Renal cortex interstitium (tissue), 15 donors: ENCODE results near the gene OLIG1. TPM values are rescaled to one million over a fixed set of nuclear protein-coding genes. Genes with fewer than 3 reads are reported as not detected.

Experiments
- DNase-seq, 11 donors: peaks; one replicate each; pipeline ENCODE4 v3.0.0-alpha.2; 2013; ENCODE audit warnings: low read depth in 9 of 11, low spot score in 4 of 11; ENCODE audit errors: extremely low read depth in 1 of 11
- long read RNA-seq, 16 experiments: transcript quantifications; one replicate each; lab custom pipeline, GENCODE V29; 2026
- polyA plus RNA-seq, 3 donors: library from polyadenylated mRNA; unstranded; fragments of 120-200 nt; gene quantifications; one replicate each; pipeline ENCODE4 v1.2.1, GENCODE V29; 2013; ENCODE audit not compliant: insufficient read length in 3 of 3

The OLIG1 gene, protein sequence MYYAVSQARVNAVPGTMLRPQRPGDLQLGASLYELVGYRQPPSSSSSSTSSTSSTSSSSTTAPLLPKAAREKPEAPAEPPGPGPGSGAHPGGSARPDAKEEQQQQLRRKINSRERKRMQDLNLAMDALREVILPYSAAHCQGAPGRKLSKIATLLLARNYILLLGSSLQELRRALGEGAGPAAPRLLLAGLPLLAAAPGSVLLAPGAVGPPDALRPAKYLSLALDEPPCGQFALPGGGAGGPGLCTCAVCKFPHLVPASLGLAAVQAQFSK
- under 1 TPM; 0.11 to 0.90 (median 0.41) TPM for polyA plus RNA-seq
- long read RNA-seq, donor 1, result 0 reads
- long read RNA-seq, donor 2, result 0 reads
- long read RNA-seq, donor 3, result 0 reads
- long read RNA-seq, donor 4, result 0 reads
- long read RNA-seq, donor 5, partial matches to known transcripts, result 0 of 1 reads
- long read RNA-seq, donor 5, other reads (novel, unspliced or antisense), result 0 of 1 reads
- long read RNA-seq, donor 6, result 0 reads
- long read RNA-seq, donor 7, partial matches to known transcripts, result 0 of 1 reads
- long read RNA-seq, donor 7, other reads (novel, unspliced or antisense), result 0 of 1 reads
- long read RNA-seq, donor 8, result 0 reads
- long read RNA-seq, donor 9, result 0 reads
- long read RNA-seq, donor 10, result 0 reads
- long read RNA-seq, donor 11, partial matches to known transcripts, result 0 of 1 reads
- long read RNA-seq, donor 11, other reads (novel, unspliced or antisense), result 0 of 1 reads
- long read RNA-seq, donor 12, result 0 reads
- long read RNA-seq, donor 13, partial matches to known transcripts, result 0 of 2 reads
- long read RNA-seq, donor 13, other reads (novel, unspliced or antisense), result 0 of 2 reads
- long read RNA-seq, donor 14, result 0 reads
- long read RNA-seq, donor 15, result 0 reads
- long read RNA-seq, donor 16, partial matches to known transcripts, result 0 of 1 reads
- long read RNA-seq, donor 16, other reads (novel, unspliced or antisense), result 0 of 1 reads

DNA sequence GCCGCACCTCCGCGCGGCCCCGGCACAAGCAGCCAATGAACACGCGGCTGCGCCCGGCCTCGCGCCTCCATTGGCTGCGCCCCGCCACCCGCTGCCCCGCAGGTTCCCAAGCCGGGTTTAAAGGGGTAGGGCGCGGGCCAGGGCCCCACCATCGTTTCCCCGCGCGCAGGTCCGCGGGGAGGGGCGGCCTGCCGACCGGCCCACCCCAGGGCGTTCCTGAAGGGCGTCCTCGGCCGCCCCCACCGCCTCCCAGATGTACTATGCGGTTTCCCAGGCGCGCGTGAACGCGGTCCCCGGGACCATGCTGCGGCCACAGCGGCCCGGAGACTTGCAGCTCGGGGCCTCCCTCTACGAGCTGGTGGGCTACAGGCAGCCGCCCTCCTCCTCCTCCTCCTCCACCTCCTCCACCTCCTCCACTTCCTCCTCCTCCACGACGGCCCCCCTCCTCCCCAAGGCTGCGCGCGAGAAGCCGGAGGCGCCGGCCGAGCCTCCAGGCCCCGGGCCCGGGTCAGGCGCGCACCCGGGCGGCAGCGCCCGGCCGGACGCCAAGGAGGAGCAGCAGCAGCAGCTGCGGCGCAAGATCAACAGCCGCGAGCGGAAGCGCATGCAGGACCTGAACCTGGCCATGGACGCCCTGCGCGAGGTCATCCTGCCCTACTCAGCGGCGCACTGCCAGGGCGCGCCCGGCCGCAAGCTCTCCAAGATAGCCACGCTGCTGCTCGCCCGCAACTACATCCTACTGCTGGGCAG lies at the start of gene OLIG1:
Gene OLIG1 (plus strand): TSS at position 148 of the 750 bp plus-strand sequence. CDS start 106 bp downstream, at position 254.
- peak in 1 of 11 donors; percentile 20 for DNase-seq

DNA sequence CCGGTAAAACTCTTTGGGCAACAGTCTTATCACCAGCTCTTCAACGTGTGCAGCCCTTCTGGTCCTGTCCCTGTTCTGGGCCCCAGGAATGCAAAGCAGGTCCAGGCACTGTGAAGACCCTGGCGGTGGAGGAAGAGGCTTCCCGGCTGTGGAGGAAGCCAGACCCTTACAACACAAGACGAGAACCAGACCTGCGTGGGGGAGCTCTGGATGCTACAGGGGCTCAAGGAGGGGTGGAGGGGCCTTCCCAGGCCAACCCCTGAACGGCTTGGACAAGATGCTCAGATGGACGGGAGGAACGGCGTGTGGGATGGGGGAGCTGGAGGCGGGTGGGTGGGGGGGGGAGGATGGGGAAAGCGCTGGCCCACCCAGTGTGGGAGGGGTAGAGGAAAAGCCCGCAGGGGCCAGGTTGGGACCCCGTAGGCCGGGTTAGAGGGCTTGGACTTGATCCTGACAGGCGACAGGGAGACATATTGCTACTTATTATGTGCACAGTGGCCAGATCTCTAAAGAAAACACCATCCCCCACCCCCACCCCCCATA lies 49.3 kb upstream of the OLIG1 start:
- no peak for DNase-seq

DNA sequence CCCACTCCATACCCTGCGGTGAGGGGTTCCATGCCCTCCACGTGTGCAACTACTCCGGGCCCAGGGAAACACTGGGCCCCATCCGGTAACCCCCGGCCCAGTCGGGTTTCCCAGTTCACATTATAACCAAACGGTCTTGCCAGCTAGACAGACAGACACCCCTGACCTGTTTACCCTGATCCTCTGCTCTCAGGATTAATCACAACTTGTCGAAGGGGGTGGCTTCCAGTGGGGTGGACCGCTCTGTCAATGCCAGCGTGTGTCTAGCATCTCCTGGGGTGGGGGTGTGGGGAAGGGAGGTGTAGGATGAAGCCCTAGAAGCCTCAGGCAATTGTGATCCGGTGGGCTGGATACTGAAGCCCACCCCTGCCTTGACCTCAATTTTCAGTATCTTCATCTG lies 48.8 kb upstream of the OLIG1 start:
- no peak for DNase-seq

DNA sequence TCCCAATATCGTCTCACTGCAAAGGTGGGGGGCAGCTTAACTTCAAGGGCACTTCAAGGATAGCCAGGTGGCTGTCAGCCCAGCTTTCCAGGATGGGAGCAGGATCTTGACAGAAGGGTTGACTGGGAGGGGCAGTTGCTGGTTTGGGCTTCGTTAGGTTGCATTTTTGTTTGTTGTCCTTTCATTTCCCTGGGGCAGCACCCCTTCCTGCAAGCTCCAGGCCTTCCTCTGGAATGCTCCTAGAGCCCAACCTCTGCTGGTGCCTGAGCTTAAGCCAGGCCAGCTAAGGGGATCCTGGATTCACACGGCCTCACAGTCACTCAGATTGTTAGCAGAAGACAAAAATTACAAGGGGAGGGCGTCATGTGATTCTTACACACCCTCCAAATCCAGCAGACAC lies 48.3 kb upstream of the OLIG1 start:
- no peak for DNase-seq

DNA sequence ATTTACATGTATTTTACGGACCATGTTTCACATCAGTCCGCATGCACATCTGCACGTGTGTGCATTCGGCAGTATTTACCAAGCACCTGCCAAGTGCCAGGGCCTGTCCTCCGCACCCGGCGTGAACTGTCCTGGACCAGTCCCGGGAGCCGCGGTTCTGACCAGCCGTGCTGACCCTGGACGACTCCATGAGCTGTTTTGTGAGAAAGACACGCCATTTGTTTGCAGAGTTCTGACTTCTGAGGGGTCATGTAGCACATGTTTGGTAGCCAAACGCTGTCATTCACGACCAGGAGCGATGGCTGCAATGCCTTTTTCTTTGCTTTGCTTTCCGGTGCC lies 47.5 kb upstream of the OLIG1 start:
- no peak for DNase-seq

DNA sequence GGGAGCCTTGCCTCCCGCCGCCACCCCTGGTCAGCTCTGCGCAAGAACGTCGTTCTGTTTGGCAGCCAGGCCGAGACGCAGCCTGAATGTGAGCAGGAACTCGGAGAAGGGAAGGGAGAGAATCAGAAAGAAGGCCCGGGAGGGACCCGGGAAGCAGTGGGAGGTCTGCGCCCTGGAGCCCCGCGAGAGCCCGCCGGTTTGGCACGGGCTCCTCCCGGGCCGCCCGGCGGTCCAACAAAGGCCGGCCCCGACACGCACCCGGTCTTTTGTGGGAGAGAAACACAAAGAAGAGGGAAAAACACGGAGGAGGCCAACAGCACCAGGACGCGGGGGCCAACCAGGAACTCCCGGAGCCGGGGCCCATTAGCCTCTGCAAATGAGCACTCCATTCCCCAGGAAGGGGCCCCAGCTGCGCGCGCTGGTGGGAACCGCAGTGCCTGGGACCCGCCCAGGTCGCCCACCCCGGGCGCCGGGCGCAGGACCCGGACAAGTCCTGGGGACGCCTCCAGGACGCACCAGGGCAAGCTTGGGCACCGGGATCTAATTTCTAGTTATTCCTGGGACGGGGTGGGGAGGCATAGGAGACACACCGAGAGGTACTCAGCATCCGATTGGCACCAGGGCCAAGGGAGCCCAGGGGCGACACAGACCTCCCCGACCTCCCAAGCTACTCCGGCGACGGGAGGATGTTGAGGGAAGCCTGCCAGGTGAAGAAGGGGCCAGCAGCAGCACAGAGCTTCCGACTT lies 46.9 kb upstream of the OLIG1 start:
- DNase-seq, result no peak

DNA sequence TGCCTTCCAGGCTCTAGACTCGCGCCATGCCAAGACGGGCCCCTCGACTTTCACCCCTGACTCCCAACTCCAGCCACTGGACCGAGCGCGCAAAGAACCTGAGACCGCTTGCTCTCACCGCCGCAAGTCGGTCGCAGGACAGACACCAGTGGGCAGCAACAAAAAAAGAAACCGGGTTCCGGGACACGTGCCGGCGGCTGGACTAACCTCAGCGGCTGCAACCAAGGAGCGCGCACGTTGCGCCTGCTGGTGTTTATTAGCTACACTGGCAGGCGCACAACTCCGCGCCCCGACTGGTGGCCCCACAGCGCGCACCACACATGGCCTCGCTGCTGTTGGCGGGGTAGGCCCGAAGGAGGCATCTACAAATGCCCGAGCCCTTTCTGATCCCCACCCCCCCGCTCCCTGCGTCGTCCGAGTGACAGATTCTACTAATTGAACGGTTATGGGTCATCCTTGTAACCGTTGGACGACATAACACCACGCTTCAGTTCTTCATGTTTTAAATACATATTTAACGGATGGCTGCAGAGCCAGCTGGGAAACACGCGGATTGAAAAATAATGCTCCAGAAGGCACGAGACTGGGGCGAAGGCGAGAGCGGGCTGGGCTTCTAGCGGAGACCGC lies 46.3 kb upstream of the OLIG1 start:
- DNase-seq, result no peak

DNA sequence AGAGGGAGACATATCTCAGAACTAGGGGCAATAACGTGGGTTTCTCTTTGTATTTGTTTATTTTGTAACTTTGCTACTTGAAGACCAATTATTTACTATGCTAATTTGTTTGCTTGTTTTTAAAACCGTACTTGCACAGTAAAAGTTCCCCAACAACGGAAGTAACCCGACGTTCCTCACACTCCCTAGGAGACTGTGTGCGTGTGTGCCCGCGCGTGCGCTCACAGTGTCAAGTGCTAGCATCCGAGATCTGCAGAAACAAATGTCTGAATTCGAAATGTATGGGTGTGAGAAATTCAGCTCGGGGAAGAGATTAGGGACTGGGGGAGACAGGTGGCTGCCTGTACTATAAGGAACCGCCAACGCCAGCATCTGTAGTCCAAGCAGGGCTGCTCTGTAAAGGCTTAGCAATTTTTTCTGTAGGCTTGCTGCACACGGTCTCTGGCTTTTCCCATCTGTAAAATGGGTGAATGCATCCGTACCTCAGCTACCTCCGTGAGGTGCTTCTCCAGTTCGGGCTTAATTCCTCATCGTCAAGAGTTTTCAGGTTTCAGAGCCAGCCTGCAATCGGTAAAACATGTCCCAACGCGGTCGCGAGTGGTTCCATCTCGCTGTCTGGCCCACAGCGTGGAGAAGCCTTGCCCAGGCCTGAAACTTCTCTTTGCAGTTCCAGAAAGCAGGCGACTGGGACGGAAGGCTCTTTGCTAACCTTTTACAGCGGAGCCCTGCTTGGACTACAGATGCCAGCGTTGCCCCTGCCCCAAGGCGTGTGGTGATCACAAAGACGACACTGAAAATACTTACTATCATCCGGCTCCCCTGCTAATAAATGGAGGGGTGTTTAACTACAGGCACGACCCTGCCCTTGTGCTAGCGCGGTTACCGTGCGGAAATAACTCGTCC lies 45.5 kb upstream of the OLIG1 start:
- no peak for DNase-seq

DNA sequence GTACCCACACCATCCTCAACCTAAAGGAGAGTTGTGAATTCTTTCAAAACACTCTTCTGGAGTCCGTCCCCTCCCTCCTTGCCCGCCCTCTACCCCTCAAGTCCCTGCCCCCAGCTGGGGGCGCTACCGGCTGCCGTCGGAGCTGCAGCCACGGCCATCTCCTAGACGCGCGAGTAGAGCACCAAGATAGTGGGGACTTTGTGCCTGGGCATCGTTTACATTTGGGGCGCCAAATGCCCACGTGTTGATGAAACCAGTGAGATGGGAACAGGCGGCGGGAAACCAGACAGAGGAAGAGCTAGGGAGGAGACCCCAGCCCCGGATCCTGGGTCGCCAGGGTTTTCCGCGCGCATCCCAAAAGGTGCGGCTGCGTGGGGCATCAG lies 44.8 kb upstream of the OLIG1 start:
- DNase-seq, result no peak

DNA sequence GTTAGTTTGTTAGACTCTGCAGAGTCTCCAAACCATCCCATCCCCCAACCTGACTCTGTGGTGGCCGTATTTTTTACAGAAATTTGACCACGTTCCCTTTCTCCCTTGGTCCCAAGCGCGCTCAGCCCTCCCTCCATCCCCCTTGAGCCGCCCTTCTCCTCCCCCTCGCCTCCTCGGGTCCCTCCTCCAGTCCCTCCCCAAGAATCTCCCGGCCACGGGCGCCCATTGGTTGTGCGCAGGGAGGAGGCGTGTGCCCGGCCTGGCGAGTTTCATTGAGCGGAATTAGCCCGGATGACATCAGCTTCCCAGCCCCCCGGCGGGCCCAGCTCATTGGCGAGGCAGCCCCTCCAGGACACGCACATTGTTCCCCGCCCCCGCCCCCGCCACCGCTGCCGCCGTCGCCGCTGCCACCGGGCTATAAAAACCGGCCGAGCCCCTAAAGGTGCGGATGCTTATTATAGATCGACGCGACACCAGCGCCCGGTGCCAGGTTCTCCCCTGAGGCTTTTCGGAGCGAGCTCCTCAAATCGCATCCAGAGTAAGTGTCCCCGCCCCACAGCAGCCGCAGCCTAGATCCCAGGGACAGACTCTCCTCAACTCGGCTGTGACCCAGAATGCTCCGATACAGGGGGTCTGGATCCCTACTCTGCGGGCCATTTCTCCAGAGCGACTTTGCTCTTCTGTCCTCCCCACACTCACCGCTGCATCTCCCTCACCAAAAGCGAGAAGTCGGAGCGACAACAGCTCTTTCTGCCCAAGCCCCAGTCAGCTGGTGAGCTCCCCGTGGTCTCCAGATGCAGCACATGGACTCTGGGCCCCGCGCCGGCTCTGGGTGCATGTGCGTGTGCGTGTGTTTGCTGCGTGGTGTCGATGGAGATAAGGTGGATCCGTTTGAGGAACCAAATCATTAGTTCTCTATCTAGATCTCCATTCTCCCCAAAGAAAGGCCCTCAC lies 44.2 kb upstream of the OLIG1 start, which contains the start of gene OLIG2:
Gene OLIG2 (plus strand): TSS at position 447 of the 954 bp plus-strand sequence. CDS start 928 bp downstream, outside the sequence.
- DNase-seq, result peak in 1 of 11 donors; percentile 17

DNA sequence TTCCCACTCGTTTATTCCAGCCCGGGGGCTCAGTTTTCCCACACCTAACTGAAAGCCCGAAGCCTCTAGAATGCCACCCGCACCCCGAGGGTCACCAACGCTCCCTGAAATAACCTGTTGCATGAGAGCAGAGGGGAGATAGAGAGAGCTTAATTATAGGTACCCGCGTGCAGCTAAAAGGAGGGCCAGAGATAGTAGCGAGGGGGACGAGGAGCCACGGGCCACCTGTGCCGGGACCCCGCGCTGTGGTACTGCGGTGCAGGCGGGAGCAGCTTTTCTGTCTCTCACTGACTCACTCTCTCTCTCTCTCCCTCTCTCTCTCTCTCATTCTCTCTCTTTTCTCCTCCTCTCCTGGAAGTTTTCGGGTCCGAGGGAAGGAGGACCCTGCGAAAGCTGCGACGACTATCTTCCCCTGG lies 43.5 kb upstream of the OLIG1 start:
- no peak for DNase-seq

DNA sequence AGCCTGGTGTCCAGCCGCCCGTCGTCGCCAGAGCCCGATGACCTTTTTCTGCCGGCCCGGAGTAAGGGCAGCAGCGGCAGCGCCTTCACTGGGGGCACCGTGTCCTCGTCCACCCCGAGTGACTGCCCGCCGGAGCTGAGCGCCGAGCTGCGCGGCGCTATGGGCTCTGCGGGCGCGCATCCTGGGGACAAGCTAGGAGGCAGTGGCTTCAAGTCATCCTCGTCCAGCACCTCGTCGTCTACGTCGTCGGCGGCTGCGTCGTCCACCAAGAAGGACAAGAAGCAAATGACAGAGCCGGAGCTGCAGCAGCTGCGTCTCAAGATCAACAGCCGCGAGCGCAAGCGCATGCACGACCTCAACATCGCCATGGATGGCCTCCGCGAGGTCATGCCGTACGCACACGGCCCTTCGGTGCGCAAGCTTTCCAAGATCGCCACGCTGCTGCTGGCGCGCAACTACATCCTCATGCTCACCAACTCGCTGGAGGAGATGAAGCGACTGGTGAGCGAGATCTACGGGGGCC lies 43.0 kb upstream of the OLIG1 start:
- no peak for DNase-seq

DNA sequence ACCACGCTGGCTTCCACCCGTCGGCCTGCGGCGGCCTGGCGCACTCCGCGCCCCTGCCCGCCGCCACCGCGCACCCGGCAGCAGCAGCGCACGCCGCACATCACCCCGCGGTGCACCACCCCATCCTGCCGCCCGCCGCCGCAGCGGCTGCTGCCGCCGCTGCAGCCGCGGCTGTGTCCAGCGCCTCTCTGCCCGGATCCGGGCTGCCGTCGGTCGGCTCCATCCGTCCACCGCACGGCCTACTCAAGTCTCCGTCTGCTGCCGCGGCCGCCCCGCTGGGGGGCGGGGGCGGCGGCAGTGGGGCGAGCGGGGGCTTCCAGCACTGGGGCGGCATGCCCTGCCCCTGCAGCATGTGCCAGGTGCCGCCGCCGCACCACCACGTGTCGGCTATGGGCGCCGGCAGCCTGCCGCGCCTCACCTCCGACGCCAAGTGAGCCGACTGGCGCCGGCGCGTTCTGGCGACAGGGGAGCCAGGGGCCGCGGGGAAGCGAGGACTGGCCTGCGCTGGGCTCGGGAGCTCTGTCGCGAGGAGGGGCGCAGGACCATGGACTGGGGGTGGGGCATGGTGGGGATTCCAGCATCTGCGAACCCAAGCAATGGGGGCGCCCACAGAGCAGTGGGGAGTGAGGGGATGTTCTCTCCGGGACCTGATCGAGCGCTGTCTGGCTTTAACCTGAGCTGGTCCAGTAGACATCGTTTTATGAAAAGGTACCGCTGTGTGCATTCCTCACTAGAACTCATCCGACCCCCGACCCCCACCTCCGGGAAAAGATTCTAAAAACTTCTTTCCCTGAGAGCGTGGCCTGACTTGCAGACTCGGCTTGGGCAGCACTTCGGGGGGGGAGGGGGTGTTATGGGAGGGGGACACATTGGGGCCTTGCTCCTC lies 42.3 kb upstream of the OLIG1 start:
- no peak for DNase-seq

DNA sequence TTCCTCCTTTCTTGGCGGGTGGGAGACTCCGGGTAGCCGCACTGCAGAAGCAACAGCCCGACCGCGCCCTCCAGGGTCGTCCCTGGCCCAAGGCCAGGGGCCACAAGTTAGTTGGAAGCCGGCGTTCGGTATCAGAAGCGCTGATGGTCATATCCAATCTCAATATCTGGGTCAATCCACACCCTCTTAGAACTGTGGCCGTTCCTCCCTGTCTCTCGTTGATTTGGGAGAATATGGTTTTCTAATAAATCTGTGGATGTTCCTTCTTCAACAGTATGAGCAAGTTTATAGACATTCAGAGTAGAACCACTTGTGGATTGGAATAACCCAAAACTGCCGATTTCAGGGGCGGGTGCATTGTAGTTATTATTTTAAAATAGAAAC lies 41.7 kb upstream of the OLIG1 start:
- DNase-seq, result no peak
